Transverse colon (tissue), 4 donors: ENCODE data around the gene HAGHL. TPM values are rescaled to one million over a fixed set of nuclear protein-coding genes. Genes with fewer than 3 reads are reported as not detected.
"Not testable (repeated sequence)": the region's sequence is repeated elsewhere in the genome, so short reads cannot be mapped to it uniquely, and the experiment has no call there.

Experiments used
- DNase-seq: peaks from one replicate; pipeline ENCODE4 v3.0.0-alpha.2; 2019
- H3K27ac ChIP-seq, 4 donors: fragments of 200-600 bp; sonication (generic); 2 replicates each; pipeline ENCODE4 v1.5.1; 2016 to 2018; ENCODE audit warnings: inconsistent platforms in 4 of 4
- H3K27me3 ChIP-seq: fragments of 200-600 bp; sonication (generic); 2 replicates; pipeline ENCODE4 v1.5.1; 2017; ENCODE audit warnings: inconsistent platforms
- H3K36me3 ChIP-seq, 4 donors: fragments of 200-600 bp; sonication (generic); 2 replicates each; pipeline ENCODE4 v1.5.1; 2017 to 2019; ENCODE audit warnings: inconsistent platforms in 4 of 4
- H3K4me1 ChIP-seq, 4 donors: fragments of 200-600 bp; sonication (generic); 2 replicates each; pipeline ENCODE4 v1.5.1; 2017 to 2020; ENCODE audit warnings: inconsistent platforms in 4 of 4
- H3K4me3 ChIP-seq, 4 donors: fragments of 200-600 bp; sonication (generic); 1 replicate in 1 of 4; 2 replicates in 3 of 4; pipeline versions ENCODE4 v1.5.1 to v1.6.1; 2017 to 2019; ENCODE audit warnings: inconsistent platforms in 4 of 4
- H3K9me3 ChIP-seq, 2 donors: fragments of 200-600 bp; sonication (generic); 2 replicates each; pipeline ENCODE4 v1.5.1; 2017 to 2019; ENCODE audit warnings: inconsistent platforms in 2 of 2
- EP300 ChIP-seq: sonication (generic); formaldehyde crosslinking; IDR thresholded peaks from one replicate; pipeline ENCODE4 v1.6.1; 2017; ENCODE audit warnings: antibody characterized with exemption, low read depth
- POLR2A ChIP-seq: fragments of 450-650 bp; IDR thresholded peaks from one replicate; pipeline ENCODE4 v1.6.1; 2016; ENCODE audit warnings: antibody characterized with exemption, mild to moderate bottlenecking, moderate library complexity
- POLR2AphosphoS5 ChIP-seq, 3 donors: sonication (generic); formaldehyde crosslinking; IDR thresholded peaks; one replicate each; pipeline ENCODE4 v1.6.1; 2016; ENCODE audit warnings: antibody characterized with exemption in 3 of 3
- WGBS, 2 donors: methylation state at CpG; one replicate each; pipeline ENCODE4 v1.1.5; 2018; ENCODE audit warnings: low coverage in 1 of 2; 5-methylcytosine and 5-hydroxymethylcytosine counted together
- in situ Hi-C, 4 donors: fragments of 200-750 bp; cut with MboI; loops; one replicate each; pipeline versions ENCODE4 v1.15.0 to v1.15.1; 2017; ENCODE audit warnings: low sequenced_read_pairs in 3 of 4, low pct_ligation_motif_present in 1 of 4, low pct_unique_long_range_greater_than_20kb in 1 of 4
- intact Hi-C: fragments of 100-400 bp; cut with DNase I; formaldehyde crosslinking; loops from one replicate; pipeline ENCODE4 v1.15.1; 2023; ENCODE audit warnings: low total_unique reads
- total RNA-seq, 4 donors: library from RNA; depleted of rRNA; stranded (reverse); fragments of >200 nt; gene quantifications; one replicate each; pipeline ENCODE4 v1.1.0, GENCODE V29; 2016
- TF ChIP-seq, protein P1 (sequence below), 5 experiments: fragments of 200-600 bp in 3 of 5; fragments of 450-650 bp in 2 of 5; sonication (generic) in 3 of 5; IDR thresholded peaks; 1 replicate in 2 of 5; 2 replicates in 3 of 5; pipeline ENCODE4 v1.5.1; 2016 to 2017; ENCODE audit warnings: antibody characterized with exemption in 5 of 5, inconsistent platforms in 3 of 5, mild to moderate bottlenecking in 2 of 5, moderate library complexity in 1 of 5

Gene HAGHL
- total RNA-seq, 4 donors from 2014 or later = 1.2 to 12.3 (median 5.5) TPM

GRCh38 chr16:770411-770810 is 43.5 kb downstream of the HAGHL start:
- no peaks in the 10 kb centered on the region for H3K36me3 ChIP-seq
- intact Hi-C loops = no loop called here
- no peak for DNase-seq
- no peak overlapping the region for H3K4me3 ChIP-seq
- no peaks in the 10 kb centered on the region for H3K9me3 ChIP-seq
- 87% methylated on average over 4 of the region's 13 CpGs; no CpG with 5 or more reads in 1 of the 2 donors for whole genome bisulfite sequencing, 2 donors
- in situ Hi-C loops = no loop called here
- H3K4me1 ChIP-seq = no peaks in the 10 kb centered on the region
- TF ChIP-seq POLR2AphosphoS5 (IDR thresholded peaks at IDR 0.05) (no peak), POLR2A (no peak)
- H3K27me3 ChIP-seq = peaks cover 13% of the 10 kb centered on the region
- H3K27ac ChIP-seq = no peak overlapping the region

GRCh38 chr16:772959-773358 is 46.1 kb downstream of the HAGHL start:
- peaks cover 35% of the 10 kb centered on the region for H3K27me3 ChIP-seq

DNA sequence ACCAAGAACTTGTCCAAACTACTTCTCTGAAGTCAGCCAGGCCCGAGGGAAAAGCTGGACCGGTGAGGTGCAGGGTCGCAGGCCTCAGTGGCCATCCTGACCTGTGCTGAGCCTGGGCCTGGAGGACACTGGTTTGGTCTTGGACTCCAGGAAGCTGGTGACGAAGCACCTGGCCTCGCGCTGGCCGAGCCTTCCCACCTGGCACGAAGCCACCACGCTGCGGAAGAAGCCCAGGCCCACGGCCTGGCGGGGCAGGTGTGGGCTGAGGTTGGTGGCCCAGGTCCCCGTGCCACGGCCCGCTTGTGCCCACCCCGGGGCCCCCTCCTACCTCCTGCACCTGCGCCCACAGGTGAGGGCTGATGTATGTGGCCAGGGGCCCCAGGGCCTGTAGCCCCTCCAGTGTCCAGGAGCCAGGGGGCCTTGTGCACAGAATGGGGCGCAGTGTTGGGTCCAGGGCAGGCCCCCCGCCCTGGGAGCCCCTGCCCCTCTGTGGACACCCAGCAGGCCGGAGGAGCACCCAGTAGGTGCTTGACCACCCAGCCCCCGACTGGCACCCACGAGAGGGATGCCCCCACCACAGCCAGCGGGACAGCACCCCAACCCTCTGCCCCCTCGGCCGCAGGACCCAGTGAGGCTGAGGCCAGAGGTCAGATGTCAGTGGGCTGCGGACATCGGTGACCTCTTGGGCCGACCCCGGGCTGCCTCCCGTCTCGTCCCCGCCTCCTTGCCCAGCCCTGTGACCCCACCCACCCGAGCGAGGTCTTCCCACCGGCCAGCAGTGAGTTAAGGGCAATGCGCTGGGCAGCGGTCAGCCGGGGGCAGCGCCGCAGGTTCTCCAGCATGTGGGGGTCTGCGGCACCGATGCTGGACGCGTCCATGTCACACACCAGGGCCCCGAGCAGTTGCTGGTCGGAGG is 47.4 kb downstream of the HAGHL start:
- no peak overlapping the region for H3K4me3 ChIP-seq
- H3K9me3 ChIP-seq = no peaks in the 10 kb centered on the region
- WGBS, 2 donors = 77% methylated on average over 30 of the region's 46 CpGs; no CpG with 5 or more reads in 1 of the 2 donors
- in situ Hi-C loops (no loop called here), intact Hi-C loops (no loop called here)
- H3K36me3 ChIP-seq = no peaks in the 10 kb centered on the region
- no peaks in the 10 kb centered on the region for H3K4me1 ChIP-seq
- H3K27me3 ChIP-seq = peaks cover 47% of the 10 kb centered on the region
- no peak for DNase-seq
- TF ChIP-seq, protein P1, sequence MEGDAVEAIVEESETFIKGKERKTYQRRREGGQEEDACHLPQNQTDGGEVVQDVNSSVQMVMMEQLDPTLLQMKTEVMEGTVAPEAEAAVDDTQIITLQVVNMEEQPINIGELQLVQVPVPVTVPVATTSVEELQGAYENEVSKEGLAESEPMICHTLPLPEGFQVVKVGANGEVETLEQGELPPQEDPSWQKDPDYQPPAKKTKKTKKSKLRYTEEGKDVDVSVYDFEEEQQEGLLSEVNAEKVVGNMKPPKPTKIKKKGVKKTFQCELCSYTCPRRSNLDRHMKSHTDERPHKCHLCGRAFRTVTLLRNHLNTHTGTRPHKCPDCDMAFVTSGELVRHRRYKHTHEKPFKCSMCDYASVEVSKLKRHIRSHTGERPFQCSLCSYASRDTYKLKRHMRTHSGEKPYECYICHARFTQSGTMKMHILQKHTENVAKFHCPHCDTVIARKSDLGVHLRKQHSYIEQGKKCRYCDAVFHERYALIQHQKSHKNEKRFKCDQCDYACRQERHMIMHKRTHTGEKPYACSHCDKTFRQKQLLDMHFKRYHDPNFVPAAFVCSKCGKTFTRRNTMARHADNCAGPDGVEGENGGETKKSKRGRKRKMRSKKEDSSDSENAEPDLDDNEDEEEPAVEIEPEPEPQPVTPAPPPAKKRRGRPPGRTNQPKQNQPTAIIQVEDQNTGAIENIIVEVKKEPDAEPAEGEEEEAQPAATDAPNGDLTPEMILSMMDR (IDR thresholded peaks at IDR 0.05) = no peak
- TF ChIP-seq POLR2A = no peak
- TF ChIP-seq POLR2AphosphoS5 (IDR thresholded peaks at IDR 0.05) = no peak
- TF ChIP-seq EP300 = no peak
- no peak overlapping the region for H3K27ac ChIP-seq

More at GRCh38 chr16:772959-773358, 46.1 kb downstream of the HAGHL start:
- in situ Hi-C loops (no loop called here), intact Hi-C loops (no loop called here)
- no peak for TF ChIP-seq POLR2AphosphoS5 (IDR thresholded peaks at IDR 0.05)
- no peak for TF ChIP-seq EP300
- TF ChIP-seq, protein P1 (IDR thresholded peaks at IDR 0.05) = no peak
- TF ChIP-seq POLR2A = no peak
- H3K36me3 ChIP-seq = no peaks in the 10 kb centered on the region
- H3K4me1 ChIP-seq = no peaks in the 10 kb centered on the region
- no peaks in the 10 kb centered on the region for H3K9me3 ChIP-seq
- no peak for DNase-seq
- no peak overlapping the region for H3K27ac ChIP-seq
- H3K4me3 ChIP-seq = no peak overlapping the region
- WGBS, 2 donors = 86% methylated on average over 18 of the region's 18 CpGs; no CpG with 5 or more reads in 1 of the 2 donors

DNA sequence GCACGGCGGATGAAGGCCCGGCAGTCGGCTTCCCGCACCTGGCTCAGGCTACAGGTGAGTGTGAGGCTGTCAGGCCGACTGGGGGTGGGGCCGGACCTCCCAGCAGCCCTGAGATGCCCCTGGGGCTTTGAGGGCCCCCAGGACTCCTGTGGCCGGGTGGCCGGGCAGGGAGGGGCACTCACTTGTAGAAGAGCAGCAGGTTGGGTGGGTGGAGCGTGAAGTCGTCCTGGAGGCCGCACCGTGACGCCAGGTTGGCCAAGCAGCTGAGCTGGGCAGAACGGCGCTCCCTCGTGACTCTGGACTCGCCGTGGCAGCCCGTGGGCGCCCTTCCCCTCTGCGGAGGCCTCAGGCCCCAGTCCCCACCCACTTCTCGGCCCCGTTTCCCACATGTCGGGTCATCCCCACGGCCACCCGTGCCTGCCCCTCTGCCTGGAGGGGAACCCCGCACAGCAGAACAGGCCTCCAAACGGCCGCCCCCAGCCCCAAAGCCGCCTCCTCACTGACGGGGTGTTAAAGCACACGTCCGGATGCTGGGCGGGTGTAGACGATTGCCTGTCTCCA is 48.4 kb downstream of the HAGHL start:
- no peak overlapping the region for H3K27ac ChIP-seq
- intact Hi-C loops (no loop called here), in situ Hi-C loops (no loop called here)
- no peaks in the 10 kb centered on the region for H3K36me3 ChIP-seq
- TF ChIP-seq EP300 (no peak), POLR2A (no peak), POLR2AphosphoS5 (IDR thresholded peaks at IDR 0.05) (no peak)
- TF ChIP-seq, protein P1 (IDR thresholded peaks at IDR 0.05) = no peak
- H3K9me3 ChIP-seq = no peaks in the 10 kb centered on the region
- 64% methylated on average over 28 of the region's 36 CpGs; no CpG with 5 or more reads in 1 of the 2 donors for WGBS, 2 donors
- no peak overlapping the region for H3K4me3 ChIP-seq
- H3K4me1 ChIP-seq = no peaks in the 10 kb centered on the region
- DNase-seq = no peak
- peaks cover 54% of the 10 kb centered on the region for H3K27me3 ChIP-seq

DNA sequence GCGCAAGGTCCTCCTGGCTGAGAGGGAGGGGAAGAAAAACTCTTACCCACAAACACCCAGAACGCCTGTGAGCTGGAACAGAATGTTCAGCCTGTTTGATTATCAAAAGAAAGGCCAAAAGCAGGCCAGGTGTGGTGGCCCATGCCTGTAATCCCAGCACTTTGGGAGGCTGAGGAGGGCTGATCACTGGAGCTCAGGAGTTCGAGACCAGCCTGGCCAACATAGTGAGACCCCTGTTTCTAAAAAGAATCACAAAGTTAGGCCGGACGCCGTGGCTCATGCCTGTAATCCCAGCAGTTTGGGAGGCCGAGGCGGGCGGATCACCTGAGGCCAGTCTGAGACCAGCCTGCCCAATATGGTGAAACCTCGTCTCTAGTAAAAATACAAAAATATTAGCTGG is 49.4 kb downstream of the HAGHL start:
- peaks cover 58% of the 10 kb centered on the region for H3K27me3 ChIP-seq
- H3K4me3 ChIP-seq, intact Hi-C loops, H3K27ac ChIP-seq, in situ Hi-C loops, H3K4me1 ChIP-seq, DNase-seq, H3K36me3 ChIP-seq, H3K9me3 ChIP-seq: not testable (repeated sequence)
- WGBS, 2 donors = 84% methylated on average over 10 of the region's 10 CpGs; no CpG with 5 or more reads in 1 of the 2 donors
